KBM-7 (cell line): ENCODE measurements around the gene CR1L.
A peak's percentile ranks its signal among the peaks of the same experiment; 100 is the strongest.
"Not testable (repeated sequence)": the region's sequence is repeated elsewhere in the genome, so short reads cannot be mapped to it uniquely, and the experiment has no call there.

Experiments used
- DNase-seq: peaks from one replicate; pipeline ENCODE4 v3.0.0-alpha.2; 2015
- in situ Hi-C: fragments of 300-500 bp; cut with MboI; formaldehyde crosslinking; loops from 2 replicates; pipeline ENCODE4 v1.14.3; 2020; ENCODE audit warnings: low sequenced_read_pairs, low pct_unique_long_range_greater_than_20kb, mixed read lengths

The CR1L gene

DNA sequence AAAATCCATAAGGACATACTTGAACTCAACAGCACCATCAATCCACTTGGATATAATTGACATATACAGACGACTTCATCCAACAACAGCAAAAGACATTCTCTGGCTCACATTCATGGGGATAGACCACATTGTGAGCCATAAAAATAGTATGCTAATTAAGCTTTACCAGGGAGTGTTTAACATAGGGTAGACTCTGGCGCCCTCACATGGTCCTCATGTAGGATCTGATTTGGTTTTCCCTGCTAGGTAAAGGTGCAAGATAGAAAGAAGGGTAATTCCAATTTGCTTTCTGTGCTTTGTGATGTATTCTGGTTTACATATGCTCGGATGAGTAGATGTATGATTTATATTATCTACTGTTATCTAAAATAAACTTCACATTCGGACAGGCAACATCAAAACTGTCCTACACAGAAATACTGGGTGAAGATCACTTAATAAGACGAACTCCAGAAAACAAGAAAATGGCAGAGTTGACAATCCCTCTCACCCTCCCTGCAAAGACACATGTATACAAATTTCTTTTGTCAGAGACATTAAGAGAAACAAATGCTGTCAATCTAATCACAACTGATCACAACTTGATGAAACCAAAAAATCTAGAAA, 27.7 kb downstream of the CR1L start:
- DNase-seq = peak; percentile 21
- in situ Hi-C loops = no loop called here

- in situ Hi-C loops = no loop called here
- DNase-seq = no peak
These were observed 28.5 kb downstream of the CR1L start for GRCh38 chr1:207673399-207673798.

DNA sequence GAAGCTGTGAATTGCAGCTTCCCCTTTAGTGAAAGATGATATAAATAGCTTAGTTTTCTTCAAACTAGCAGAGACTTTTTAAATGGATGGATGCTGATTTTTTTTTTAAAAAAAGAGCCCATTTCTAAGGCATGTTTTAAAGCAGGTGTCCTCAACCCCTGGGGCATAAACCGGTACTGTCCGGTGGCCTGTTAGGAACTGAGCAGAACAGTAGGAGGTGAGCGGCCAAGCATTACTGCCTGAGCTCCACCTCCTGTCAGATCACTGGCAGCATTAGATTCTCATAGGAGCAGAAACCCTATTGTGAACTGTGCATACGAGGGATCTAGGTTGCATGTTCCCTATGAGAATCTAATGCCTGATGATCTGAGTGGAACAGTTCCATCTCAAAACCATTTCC, 31.2 kb downstream of the CR1L start:
- no peak for DNase-seq
- in situ Hi-C loops = no loop called here

- DNase-seq, in situ Hi-C loops: not testable (repeated sequence)
These were observed 35.9 kb downstream of the CR1L start for GRCh38 chr1:207680590-207681388.

- in situ Hi-C loops, DNase-seq: not testable (repeated sequence)
These were observed 38.0 kb downstream of the CR1L start for GRCh38 chr1:207682872-207683434.

DNA sequence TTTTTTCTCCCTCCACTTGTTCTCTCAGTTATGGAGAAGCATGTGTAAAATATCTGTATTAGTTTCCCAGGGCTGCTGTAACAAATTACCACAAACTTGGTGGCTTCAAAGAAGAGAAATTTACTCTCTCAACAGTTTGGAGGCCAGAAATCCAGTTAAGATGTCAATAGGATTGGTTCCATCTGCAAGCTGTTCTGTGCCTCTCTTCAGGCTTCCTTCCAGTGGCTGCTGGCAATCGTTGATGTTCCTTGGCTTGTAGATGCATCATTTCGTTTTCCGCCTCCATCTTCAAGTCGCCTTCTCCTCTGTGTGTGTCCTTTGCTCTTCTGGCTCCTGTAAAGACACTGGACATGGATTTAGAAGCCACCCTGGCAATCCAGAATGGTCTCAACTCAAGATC, 45.6 kb downstream of the CR1L start:
- in situ Hi-C loops, DNase-seq: not testable (repeated sequence)

GRCh38 chr1:207691010-207691409, 46.1 kb downstream of the CR1L start:
- no peak for DNase-seq
- in situ Hi-C loops = no loop called here

GRCh38 chr1:207691841-207692240, 46.9 kb downstream of the CR1L start:
- in situ Hi-C loops = no loop called here
- no peak for DNase-seq

GRCh38 chr1:207692291-207692690, 47.4 kb downstream of the CR1L start:
- in situ Hi-C loops, DNase-seq: not testable (repeated sequence)

GRCh38 chr1:207695891-207696290, 51.0 kb downstream of the CR1L start:
- DNase-seq = no peak
- in situ Hi-C loops = no loop called here

GRCh38 chr1:207698822-207699483, 54.0 kb downstream of the CR1L start:
- DNase-seq = peak; percentile 60
- in situ Hi-C loops = no loop called here

DNA sequence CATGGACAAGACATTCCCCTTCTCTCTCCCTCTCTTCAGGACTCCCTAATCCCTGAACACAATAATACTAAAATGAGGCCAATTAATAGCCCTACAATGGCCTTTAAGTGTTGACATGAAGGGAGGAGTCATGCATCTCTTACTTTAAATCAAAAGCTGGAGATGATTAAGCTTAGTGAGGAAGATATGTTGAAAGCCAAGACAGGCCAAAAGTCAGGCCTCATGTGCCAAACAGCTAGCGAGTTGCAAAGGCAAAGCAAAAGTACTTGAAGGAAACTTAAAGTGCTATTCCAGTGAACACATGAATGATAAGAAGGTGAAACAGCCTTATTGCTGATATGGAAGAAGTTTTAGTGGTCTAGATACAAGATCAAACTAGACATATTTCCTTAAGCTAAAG, 57.4 kb downstream of the CR1L start:
- in situ Hi-C loops = no loop called here
- no peak for DNase-seq

DNA sequence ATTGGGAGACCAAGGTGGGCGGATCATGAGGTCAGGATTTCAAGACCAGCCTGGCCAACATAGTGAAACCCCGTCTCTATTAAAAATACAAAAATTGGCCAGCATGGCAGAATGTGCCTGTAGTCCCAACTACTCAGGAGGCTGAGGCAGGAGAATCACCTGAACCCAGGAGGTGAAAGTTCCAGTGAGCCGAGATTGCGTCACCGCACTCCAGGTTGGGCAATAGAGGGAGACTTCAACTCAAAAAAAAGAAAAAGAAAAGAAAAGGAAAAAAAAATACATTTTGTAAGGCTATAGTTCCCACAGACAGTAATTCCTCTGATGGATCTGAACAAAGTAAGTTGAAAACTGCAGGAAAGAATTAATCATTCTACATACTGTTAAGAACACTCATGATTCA, 58.8 kb downstream of the CR1L start:
- in situ Hi-C loops = no loop called here

DNA sequence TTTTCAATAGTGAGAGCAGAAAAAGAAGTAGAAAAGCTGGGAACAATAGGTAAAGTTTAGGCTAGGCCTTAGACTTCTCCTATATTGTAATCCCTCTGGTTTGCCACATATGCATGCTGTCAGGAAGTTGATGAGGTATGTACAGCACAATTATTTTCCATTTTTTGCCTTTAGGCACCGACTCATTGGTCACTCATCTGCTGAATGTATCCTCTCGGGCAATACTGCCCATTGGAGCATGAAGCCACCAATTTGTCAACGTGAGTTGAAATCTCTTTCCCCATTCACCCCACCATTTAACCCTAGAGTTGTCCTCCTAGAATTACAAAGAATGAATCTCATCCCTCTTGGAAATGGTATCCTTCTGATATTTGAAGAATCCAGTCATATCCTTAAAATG, 63.1 kb downstream of the CR1L start:
- in situ Hi-C loops, DNase-seq: not testable (repeated sequence)

More for the DNA sequence above, 58.8 kb downstream of the CR1L start:
- DNase-seq = no peak

- in situ Hi-C loops = no loop called here
These were observed 66.4 kb downstream of the CR1L start for GRCh38 chr1:207711285-207711684.

DNA sequence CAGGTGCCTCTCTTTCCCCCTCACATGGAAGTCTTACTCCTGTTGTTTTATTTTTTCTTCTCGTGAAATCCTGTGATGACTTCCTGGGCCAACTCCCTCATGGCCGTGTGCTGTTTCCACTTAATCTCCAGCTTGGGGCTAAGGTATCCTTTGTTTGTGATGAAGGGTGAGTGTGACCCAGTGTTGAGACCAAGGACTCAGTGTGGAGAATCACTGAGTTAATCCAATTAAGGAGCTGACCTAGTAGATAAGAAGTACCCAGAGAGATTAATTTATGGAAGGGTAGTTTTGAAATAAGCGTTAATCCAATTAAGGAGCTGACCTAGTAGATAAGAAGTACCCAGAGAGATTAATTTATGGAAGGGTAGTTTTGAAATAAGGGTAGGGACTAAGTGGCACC, 67.8 kb downstream of the CR1L start:
- DNase-seq, in situ Hi-C loops: not testable (repeated sequence)

More at GRCh38 chr1:207711285-207711684, 66.4 kb downstream of the CR1L start:
- DNase-seq = no peak

DNA sequence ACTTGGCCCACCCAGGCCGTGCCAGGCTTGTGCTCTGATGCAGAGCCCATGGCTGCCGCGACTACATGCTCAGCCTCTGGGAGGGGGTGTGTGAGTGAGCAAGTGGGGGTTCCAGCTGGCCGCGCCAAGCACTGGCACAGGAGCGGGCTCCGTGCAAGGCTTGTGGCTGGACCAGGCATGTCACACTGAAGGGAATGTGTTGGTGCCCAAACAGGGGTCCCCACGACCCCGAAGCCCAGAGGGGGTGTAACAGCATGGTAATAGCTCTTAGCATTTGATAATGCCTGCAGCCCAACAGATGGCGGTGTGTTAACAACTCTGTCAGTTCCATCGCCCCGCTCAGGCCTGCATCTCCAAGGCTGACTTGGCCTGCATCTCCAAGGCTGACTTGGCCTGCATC, 68.6 kb downstream of the CR1L start:
- no peak for DNase-seq
- in situ Hi-C loops = no loop called here

DNA sequence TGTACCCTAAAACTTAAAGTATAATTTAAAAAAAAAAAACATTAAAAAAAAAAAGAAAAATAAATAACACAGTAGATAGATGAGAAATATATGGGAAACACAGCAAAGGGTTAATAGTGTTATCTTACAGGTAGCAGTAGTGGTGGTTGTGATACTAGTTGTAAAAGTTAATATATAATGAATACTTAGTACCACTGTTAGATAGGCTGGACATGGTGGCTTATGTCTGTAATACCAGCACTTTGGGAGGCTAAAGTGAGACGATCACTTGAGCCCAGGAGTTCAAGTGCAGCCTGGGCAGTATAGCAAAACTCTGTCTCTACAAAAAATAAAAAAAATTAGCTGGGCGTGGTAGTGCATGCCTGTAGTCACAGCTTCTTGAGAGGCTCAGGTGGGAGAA, 74.3 kb downstream of the CR1L start:
- no peak for DNase-seq
- in situ Hi-C loops = no loop called here

GRCh38 chr1:207728200-207728858, 83.4 kb downstream of the CR1L start:
- peak; percentile 28 for DNase-seq
- in situ Hi-C loops = not testable (repeated sequence)
